Measurements from ENCODE around the gene BABAM2. TPM values are rescaled to one million over a fixed set of nuclear protein-coding genes. Genes with fewer than 3 reads are reported as not detected.

Gene BABAM2
- total RNA-seq, 6 experiments from 2014 or later, result 17.1 to 39.4 (median 25.5) TPM

GRCh38 chr2:27855476-27855875 is 35.1 kb upstream of the BABAM2 start:
- intact Hi-C loops (cut with DNase I), result no loop called here
- TF ChIP-seq POLR2A (IDR thresholded peaks at IDR 0.05) (no peak), CTCF (IDR thresholded peaks at IDR 0.05) (no peak)
- H3K4me1 ChIP-seq, result peaks cover 0 to 9% (median 4%) of the 10 kb centered on the region in 4 donors
- H3K9me3 ChIP-seq, result no peaks in the 10 kb centered on the region
- no peak overlapping the region for H3K27ac ChIP-seq
- ATAC-seq (peak in 1 of 4 donors; percentile 46), DNase-seq (no peak)
- H3K4me3 ChIP-seq, result no peak overlapping the region
- no peaks in the 10 kb centered on the region for H3K27me3 ChIP-seq
- H3K36me3 ChIP-seq, result no peaks in the 10 kb centered on the region

DNA sequence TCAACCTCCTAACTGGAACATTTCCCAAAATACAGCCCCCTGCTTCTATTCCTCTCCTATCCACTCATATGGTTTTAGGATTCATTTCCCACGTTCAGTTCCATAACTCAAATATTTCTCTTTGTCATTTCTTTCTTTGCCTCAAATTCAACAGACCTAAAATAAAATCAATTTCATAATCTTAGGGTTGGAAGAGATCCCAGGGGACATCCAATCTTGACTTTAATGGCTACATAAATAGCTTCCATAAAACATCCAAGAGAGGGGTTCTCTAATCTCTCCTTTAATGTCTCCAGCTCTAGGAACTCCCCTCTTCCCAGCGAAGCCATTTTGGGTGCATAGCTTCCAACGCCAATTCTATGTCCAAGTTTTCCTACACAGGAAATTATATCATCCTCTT is 34.1 kb upstream of the BABAM2 start:
- Histone ChIP-seq H3K36me3 (no peaks in the 10 kb centered on the region), H3K4me1 (peaks cover 0 to 9% (median 4%) of the 10 kb centered on the region in 4 donors), H3K4me3 (no peak overlapping the region), H3K9me3 (no peaks in the 10 kb centered on the region), H3K27me3 (no peaks in the 10 kb centered on the region), H3K27ac (no peak overlapping the region)
- 56% methylated on average over 3 of the region's 3 CpGs for WGBS (ENCODE audit: insufficient coverage, low coverage, low lambda C conversion rate, missing lambda C conversion rate)
- ATAC-seq, result no peak
- TF ChIP-seq POLR2A (IDR thresholded peaks at IDR 0.05) (no peak), CTCF (IDR thresholded peaks at IDR 0.05) (no peak)
- DNase-seq, result no peak
- intact Hi-C loops (cut with DNase I), result no loop called here

- H3K4me3 ChIP-seq, result no peak overlapping the region
- TF ChIP-seq POLR2A (IDR thresholded peaks at IDR 0.05), result no peak
- TF ChIP-seq CTCF (IDR thresholded peaks at IDR 0.05), result no peak
- DNase-seq (no peak), ATAC-seq (no peak)
- intact Hi-C loops (cut with DNase I), result no loop called here
- no peaks in the 10 kb centered on the region for H3K27me3 ChIP-seq
- no peak overlapping the region for H3K27ac ChIP-seq
- 75% methylated on average over 3 of the region's 3 CpGs for WGBS (ENCODE audit: insufficient coverage, low coverage, low lambda C conversion rate, missing lambda C conversion rate)
- H3K36me3 ChIP-seq, result no peaks in the 10 kb centered on the region
- H3K4me1 ChIP-seq, result peaks cover 0 to 9% (median 4%) of the 10 kb centered on the region in 4 donors
- H3K9me3 ChIP-seq, result no peaks in the 10 kb centered on the region
These were observed 33.6 kb upstream of the BABAM2 start for GRCh38 chr2:27856956-27857355.

GRCh38 chr2:27857417-27858172 is 32.9 kb upstream of the BABAM2 start:
- no peaks in the 10 kb centered on the region for H3K36me3 ChIP-seq
- no peak for TF ChIP-seq CTCF (IDR thresholded peaks at IDR 0.05)
- H3K27me3 ChIP-seq, result no peaks in the 10 kb centered on the region
- WGBS (ENCODE audit: insufficient coverage, low coverage, low lambda C conversion rate, missing lambda C conversion rate), result 92% methylated on average over 4 of the region's 4 CpGs
- DNase-seq (no peak), ATAC-seq (no peak)
- peaks cover 0 to 9% (median 4%) of the 10 kb centered on the region in 4 donors for H3K4me1 ChIP-seq
- no peak overlapping the region for H3K27ac ChIP-seq
- no peaks in the 10 kb centered on the region for H3K9me3 ChIP-seq
- no peak overlapping the region for H3K4me3 ChIP-seq
- intact Hi-C loops (cut with DNase I), result no loop called here

DNA sequence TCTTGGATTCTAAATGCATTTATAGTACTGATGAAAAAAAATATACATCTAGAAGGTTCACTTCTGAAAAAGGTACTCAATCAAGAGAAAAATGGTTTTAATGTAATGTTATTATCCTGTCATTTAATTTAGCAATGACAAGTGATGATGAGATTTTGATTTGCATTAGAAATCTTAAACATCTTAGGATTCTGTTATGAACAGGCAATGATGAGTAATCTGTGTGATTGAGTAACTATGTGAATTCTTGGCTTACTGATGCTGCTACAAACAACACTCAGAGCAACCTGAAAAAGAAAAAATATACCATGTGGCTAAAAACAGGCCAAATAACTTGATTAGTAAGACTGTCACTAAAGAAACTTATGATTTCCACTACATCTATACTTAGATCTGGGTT is 30.4 kb upstream of the BABAM2 start:
- TF ChIP-seq POLR2A (IDR thresholded peaks at IDR 0.05), result no peak
- TF ChIP-seq CTCF (IDR thresholded peaks at IDR 0.05), result no peak
- no peak overlapping the region for H3K27ac ChIP-seq
- DNase-seq (no peak), ATAC-seq (peak in 1 of 4 donors; percentile 66)
- H3K4me1 ChIP-seq, result no peaks in the 10 kb centered on the region
- no peaks in the 10 kb centered on the region for H3K9me3 ChIP-seq
- no peaks in the 10 kb centered on the region for H3K36me3 ChIP-seq
- intact Hi-C loops (cut with DNase I), result no loop called here
- no peaks in the 10 kb centered on the region for H3K27me3 ChIP-seq
- no peak overlapping the region for H3K4me3 ChIP-seq

All from right lobe of liver (tissue), 6 donors.